SIG-M5 treated with dmso at 0.1 percent for 504 hours (cell line): ENCODE results near the gene EGR4.
A peak's percentile ranks its signal among the peaks of the same experiment; 100 is the strongest.

ENCODE experiments used
- DNase-seq: peaks from one replicate; lab custom pipeline; 2025; ENCODE audit not compliant: unreplicated experiment; lab: John Stamatoyannopoulos, UW

The EGR4 gene

DNA sequence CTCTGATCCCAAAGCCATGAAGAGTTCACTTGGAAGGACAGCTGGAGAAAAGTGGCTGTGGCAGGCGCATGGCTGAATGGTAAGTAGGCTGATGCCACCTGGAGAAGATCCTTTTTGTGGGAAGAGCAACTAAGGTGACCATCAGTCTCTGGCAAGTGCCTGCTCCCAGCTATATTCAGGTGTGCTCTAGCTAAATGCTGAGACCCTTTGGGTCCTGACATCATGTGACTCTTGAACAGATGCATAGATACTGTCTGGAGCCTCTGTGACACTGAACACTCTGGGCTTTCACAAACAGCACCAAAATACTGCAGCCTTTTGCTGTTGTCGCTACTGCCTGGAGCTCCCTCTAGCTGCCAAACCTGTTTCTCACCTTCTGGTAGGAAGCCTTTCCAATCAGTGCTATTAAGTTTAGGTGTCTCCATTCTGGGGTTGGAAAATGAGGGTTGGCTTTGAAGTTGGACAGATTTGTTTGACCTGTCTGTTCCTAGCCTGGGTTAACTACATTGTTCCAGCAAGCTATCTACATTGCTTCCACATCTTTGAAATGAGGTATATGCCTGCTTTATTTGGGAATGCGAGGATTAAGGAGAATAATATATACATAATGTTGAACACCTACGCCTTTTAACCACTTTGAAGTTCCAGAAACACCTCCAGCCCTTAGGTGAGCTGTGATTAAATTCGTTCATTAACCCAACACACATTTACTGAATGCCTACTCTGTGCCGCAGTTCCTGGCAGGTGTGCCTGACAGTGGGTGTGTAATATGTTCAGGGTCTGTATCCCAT is 3.1 kb downstream of the EGR4 start:
- peak; percentile 74 for DNase-seq

DNA sequence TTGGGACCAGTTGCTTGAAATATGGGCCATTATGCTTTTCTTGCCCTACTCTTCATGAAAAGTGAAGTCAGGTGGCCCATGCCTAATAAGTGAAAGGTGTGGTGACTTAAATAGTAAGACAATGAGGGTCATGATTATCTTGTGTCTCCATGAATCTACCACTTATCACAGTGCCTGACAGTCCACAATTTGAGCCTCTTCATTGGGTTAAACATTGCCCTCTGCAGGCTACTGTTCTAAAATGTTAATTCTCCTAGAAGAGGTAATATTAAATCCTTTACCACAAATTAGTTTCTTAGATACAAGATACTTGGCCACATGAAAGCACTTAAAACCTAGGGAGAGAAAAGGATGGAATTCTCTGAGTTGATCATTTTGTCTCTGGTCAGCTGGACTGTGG is 4.0 kb downstream of the EGR4 start:
- DNase-seq: no peak

- DNase-seq: no peak
Measured at GRCh38 chr2:73286134-73286655, 7.2 kb downstream of the EGR4 start.

- DNase-seq: peak; percentile 96
Measured at GRCh38 chr2:73285159-73285739, 8.1 kb downstream of the EGR4 start.

- DNase-seq: peak; percentile 86
Measured at GRCh38 chr2:73284296-73285158, 8.8 kb downstream of the EGR4 start, which contains the start of gene FBXO41. Gene FBXO41 (minus strand): TSS chr2:73284478. CDS start chr2:73269630, 14,848 bp downstream.

DNA sequence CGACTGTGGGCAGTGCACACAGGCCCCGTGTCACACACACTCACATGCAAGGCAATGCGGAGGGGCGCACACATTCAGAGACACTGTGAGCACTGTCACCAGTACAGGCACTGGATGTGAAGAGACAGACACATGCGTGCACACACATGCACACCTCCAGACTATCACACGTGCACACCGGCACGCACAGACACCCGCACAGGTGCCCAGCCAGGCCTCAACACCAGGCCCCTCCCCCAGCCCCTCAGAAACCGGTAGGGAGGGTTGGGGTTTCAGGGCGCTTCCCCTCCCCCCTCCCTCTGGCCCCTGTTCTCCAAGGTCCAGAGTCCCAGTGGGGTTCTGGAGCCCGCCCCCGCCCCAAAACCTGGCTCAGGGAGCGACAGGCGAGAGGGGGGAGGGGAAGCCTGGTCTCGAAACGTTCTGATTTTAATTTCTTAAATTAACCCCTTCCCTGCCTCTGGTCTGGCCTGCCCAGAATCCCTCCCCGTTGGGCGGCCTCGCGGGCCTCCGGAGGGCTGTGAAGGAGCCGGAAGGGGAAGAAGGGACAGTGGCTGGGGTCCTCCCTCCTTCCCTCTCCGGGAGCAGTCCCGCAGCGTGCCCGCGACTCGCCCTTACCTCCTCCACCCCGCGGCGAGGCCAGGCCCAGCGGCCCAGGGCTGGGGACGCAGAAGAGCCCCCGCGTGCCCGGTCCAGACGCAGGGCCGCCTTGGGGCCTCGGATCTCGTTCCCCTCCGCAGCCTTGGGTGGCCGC is 9.6 kb downstream of the EGR4 start:
- peak; percentile 24 for DNase-seq

DNA sequence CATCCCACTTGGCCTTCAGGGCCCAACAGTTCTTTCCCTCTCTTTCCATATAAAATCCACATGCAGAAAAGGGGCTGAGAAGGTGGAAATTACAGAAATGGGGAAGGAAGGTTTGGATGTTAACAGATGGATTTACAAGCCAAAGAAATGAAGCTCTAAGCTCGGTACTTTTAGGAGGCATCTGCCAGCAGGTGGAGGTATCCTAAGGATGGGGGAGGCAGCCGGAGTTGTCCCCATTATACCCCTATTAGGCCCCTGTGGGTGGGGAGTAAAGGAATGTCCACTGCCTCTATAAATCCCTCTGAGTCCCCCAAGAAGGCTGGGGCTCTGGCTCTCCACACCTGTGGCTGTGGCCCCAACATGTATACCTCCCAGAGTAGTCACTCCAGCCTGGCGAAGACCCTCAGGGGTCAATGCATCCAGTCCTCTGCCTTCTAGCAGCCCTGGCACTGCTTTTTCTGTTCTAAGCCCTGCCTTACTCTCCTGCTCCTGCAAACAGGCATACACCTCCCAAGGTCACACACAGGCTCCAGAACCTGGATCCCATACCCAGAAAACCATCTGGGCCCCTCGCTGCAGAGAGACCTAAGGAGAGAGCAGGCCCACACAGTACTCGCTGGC is 10.3 kb downstream of the EGR4 start:
- no peak for DNase-seq

DNA sequence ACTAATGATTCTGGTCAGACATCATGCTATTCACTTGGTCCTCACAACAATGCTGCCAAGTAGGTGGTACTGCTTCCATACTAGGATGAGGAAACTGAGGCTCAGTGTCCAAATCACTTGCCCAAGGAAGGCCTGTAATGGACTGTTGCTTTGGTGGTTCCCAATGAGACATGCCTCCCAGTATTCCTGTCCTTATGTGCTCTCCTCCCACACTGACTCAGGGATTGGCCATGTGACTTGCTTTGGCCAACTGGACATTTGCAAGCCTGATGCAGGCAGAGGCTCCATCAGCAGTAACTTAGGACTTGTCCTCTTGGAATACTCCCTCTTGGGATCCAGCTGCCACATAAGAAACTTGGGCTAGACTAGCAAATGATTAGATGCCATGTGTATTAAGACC is 12.1 kb downstream of the EGR4 start:
- no peak for DNase-seq

- no peak for DNase-seq
Measured at GRCh38 chr2:73279852-73280251, 13.5 kb downstream of the EGR4 start.

GRCh38 chr2:73272270-73272669 is 21.1 kb downstream of the EGR4 start:
- no peak for DNase-seq

- DNase-seq: no peak
Measured at GRCh38 chr2:73269686-73270465, 23.5 kb downstream of the EGR4 start.

- peak; percentile 31 for DNase-seq
Measured at GRCh38 chr2:73268830-73269685, 24.3 kb downstream of the EGR4 start.

DNA sequence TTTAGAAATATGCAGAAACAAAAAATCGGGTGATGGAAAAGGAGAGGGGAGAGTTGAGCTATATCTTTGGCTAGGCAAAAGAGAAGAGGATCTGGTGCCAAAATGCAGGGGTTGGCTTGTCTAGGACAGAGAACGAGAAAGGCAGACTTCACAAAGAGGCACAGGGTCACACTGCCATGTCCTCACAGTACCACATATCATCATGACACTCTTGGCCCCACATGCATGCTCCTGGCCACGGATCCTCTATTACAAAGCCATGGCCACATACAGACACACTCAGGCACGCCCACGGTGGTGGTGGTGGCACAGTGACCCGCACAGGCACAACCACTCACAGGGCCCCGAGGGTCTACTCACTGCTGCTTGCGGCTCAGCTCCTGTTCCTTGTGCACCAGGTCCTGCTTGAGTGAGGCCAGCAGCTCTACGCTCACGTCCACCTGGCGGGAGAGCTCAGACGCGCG is 24.9 kb downstream of the EGR4 start:
- DNase-seq: no peak

- no peak for DNase-seq
Measured at GRCh38 chr2:73267008-73267407, 26.3 kb downstream of the EGR4 start.

DNA sequence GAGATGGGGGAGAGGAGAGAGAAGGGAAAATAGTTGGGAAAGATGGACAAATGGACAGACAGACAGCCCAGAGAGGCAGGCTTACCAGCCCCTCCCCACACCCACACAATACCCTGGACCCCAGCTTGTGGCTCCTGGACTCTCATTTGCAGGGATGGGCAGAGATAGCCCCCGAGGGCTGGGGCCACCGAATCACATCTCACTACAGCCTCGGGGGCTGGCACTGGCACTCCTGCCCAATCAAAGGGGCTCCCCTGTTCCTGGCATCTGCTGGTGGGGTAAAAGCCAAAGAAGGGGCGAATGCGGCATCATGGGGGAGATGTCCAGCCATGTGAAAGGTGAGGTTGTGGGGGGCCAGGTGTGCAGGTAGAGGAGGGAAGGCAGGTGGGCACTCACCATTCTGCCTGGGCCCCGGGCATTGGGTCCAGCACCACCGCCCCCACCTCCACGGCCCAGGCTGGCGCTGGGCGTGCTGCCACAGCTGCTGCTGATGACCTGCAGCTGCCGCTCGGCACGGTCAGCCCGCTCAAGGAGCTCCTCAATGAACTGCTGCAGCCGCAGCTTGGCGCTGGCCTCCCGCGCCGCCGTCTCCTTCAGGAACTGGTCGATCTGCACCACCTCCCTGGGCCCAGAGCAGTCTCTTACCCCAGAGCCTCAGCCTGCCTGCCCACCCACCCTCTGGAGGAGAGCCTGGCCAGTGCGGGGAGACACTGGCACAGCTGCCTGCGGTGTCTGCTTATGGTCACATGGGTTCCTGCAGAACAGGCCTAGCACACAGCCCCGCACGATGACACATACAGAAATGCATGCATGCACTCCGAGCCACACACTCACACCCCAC is 27.1 kb downstream of the EGR4 start:
- no peak for DNase-seq

DNA sequence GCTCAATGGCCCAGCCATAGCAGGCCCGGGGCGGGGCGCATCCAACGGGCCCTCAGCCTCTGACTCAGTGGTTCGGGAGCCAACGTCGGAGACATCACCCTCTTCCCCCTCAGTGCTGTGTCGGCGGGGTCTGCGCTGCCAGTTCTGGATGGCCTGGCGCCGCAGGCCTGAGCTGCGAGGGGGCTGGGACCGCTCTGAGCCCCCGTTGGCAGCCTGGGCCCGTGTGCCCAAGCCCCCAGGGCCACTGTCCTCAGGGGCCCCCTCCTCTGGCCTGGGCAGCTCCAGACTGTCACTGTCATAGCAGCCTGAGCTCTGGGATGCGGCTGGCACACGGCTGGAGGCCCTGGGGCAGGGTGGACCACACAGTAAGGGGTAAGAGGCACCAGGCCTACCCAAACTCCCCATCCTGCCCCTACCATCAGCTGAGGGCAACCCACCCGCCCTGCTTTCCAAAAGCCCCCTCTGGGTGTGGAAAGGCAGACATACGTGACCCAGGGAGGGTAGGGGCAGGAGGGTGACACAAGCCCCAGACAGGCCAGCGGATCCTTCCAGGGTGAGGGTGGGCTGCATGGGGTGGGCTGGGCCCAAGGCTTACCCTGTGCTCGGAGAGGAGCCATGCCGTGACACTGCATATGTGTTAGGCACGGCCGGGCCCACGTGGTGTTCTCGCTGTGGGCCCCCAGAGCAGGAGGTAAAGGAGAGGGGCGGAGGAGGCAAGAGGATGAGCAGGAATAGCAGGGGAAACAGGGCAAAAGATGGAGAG is 27.9 kb downstream of the EGR4 start:
- no peak for DNase-seq

DNA sequence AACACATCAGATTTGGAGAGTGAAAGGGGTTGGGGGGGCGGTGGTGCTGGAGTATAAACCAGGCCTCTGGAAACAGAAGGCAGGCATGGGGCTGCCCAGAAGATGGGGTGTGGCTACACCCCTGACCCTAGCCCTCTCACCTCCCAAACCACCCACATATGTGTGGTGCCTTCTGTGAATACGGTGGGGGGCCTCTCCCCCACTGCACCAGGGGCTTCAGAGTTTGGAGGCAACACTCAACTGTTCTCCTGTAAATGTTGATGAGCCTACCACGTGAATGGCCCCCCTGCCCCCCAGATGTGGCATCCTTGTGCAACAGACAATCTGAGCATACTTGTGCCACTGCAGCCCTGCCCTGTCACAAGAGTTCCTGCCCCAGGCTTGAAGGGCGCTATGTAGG is 28.6 kb downstream of the EGR4 start:
- no peak for DNase-seq
